ENCODE data around the gene MORN1. TPM values are rescaled to one million over a fixed set of nuclear protein-coding genes. Genes with fewer than 3 reads are reported as not detected.

MORN1 gene
- total RNA-seq, 6 experiments from 2014 or later, result 3.1 to 7.1 (median 4.5) TPM

DNA sequence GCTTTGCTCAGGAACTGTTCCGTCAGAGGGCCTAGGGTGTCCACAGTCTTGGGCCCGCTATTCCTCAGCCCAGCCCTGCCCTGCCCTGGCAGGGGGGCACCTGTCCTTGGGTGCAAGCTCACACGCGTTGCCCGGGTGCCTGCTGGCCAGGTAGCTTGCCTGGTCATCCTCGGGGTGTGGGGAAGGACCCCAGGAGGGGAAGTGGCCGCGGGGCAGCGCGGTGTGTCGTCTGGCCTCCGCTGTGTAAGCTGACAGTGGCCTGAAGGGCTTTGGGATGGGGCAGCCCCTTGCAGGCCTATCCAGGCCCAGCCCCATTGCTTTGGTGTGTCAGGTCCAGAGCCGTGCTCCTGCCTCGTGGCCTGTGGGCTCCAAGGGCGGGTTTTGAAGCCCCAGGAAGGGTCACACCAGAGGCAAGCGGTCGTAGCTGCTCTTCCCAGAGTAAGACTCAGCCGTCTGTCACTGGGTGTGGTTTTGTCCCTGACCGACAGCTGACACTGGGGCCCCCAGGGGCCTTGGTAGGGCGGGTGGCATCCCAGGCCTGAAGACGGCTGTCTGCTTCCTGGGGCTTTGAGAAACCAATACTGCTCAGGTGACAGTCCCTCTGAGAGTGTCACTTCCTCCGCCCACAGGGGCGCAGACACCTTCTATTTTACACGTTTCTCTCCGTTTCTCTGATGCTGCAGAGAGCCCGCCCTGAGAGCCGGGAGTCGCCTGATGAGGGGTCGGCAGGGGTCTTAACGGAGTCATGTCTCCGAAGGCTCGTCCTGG, 91.2 kb downstream of the MORN1 start:
- no peaks in the 10 kb centered on the region for H3K9me3 ChIP-seq
- peak overlapping the region in 1 of 3 donors; percentile 9 for H3K4me3 ChIP-seq
- TF ChIP-seq, protein P1, sequence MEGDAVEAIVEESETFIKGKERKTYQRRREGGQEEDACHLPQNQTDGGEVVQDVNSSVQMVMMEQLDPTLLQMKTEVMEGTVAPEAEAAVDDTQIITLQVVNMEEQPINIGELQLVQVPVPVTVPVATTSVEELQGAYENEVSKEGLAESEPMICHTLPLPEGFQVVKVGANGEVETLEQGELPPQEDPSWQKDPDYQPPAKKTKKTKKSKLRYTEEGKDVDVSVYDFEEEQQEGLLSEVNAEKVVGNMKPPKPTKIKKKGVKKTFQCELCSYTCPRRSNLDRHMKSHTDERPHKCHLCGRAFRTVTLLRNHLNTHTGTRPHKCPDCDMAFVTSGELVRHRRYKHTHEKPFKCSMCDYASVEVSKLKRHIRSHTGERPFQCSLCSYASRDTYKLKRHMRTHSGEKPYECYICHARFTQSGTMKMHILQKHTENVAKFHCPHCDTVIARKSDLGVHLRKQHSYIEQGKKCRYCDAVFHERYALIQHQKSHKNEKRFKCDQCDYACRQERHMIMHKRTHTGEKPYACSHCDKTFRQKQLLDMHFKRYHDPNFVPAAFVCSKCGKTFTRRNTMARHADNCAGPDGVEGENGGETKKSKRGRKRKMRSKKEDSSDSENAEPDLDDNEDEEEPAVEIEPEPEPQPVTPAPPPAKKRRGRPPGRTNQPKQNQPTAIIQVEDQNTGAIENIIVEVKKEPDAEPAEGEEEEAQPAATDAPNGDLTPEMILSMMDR (IDR thresholded peaks at IDR 0.05), result no peak
- TF ChIP-seq POLR2A (IDR thresholded peaks at IDR 0.05), result no peak
- peaks cover 0 to 23% (median 11%) of the 10 kb centered on the region in 4 donors for H3K36me3 ChIP-seq
- 60% methylated on average over 1 of the region's 32 CpGs for WGBS (ENCODE audit: insufficient coverage, low coverage, low lambda C conversion rate, missing lambda C conversion rate)
- H3K4me1 ChIP-seq, result peaks cover 0 to 23% (median 9%) of the 10 kb centered on the region in 4 donors
- peak overlapping the region in 2 of 3 donors; percentile 55 to 76 for H3K27ac ChIP-seq
- H3K27me3 ChIP-seq, result no peaks in the 10 kb centered on the region
- intact Hi-C loops (cut with DNase I), result loop anchor here in 1 of 2 donors (10.0 kb wide), 1 partner anchor 65 kb away; no protein-coding TSS in a partner anchor
- DNase-seq, result no peak
- ATAC-seq, result peak in 3 of 4 donors; percentile 20 to 29 (median 21)

DNA sequence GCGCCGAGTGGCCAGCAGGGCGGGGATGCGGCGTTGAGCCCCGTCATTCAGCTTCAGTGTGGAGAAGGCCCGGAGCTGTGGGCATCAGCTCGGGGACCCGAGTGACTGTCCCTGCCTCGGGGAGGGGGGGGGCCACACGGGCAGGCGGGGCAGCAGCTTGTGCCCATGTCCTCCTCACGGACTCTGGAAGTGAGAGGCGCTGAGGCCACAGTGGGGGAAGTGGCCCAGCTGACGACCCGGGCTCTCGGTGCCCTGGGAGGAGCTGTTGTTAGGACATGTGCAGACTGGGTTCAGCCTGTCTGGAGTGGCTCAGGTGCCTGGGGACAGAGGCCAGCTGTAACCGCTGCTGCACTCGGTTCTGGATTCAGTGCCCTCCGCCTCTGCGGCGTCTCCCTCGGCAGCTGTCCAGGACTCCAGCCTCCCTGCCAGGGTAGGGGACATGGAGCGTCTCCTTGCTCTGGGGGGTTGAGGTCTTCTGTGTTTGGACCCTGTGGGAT, 92.2 kb downstream of the MORN1 start:
- ATAC-seq (peak; percentile 18 to 46 (median 34)), DNase-seq (no peak)
- Histone ChIP-seq H3K4me1 (peaks cover 0 to 23% (median 9%) of the 10 kb centered on the region in 4 donors), H3K36me3 (peaks cover 0 to 13% (median 4%) of the 10 kb centered on the region in 4 donors), H3K27me3 (no peaks in the 10 kb centered on the region), H3K4me3 (no peak overlapping the region), H3K27ac (no peak overlapping the region), H3K9me3 (no peaks in the 10 kb centered on the region)
- intact Hi-C loops (cut with DNase I), result no loop called here
- 0% methylated on average over 2 of the region's 24 CpGs for WGBS (ENCODE audit: insufficient coverage, low coverage, low lambda C conversion rate, missing lambda C conversion rate)
- TF ChIP-seq POLR2A (IDR thresholded peaks at IDR 0.05), result no peak
- TF ChIP-seq, protein P1 (IDR thresholded peaks at IDR 0.05), result no peak

DNA sequence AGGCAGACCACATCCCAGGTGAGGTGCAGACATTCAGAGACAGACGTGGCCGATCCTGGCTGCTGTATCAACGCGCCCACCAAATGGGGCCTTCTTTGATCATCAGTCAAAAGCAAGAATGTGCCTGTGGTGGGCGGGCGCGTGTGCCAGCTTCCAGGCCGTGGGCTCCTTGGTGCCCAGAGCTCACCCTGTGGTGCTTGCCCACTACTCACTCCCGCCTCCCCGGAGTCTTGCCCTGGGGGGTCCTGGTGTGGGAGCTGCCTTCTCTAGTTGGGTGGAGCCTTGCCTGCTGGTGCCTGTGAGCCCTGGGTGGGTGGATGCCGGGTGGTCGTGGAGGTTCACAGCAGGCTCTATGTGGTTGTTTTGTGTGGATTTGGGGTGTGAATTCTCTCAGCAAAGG, 92.7 kb downstream of the MORN1 start:
- H3K27me3 ChIP-seq, result no peaks in the 10 kb centered on the region
- H3K36me3 ChIP-seq, result peaks cover 0 to 8% (median under 1%) of the 10 kb centered on the region in 4 donors
- H3K27ac ChIP-seq, result no peak overlapping the region
- DNase-seq, result no peak
- H3K9me3 ChIP-seq, result no peaks in the 10 kb centered on the region
- TF ChIP-seq, protein P1 (IDR thresholded peaks at IDR 0.05), result no peak
- TF ChIP-seq POLR2A (IDR thresholded peaks at IDR 0.05), result no peak
- no peak for ATAC-seq
- 100% methylated on average over 3 of the region's 12 CpGs for whole genome bisulfite sequencing (ENCODE audit: insufficient coverage, low coverage, low lambda C conversion rate, missing lambda C conversion rate)
- peaks cover 0 to 23% (median 9%) of the 10 kb centered on the region in 4 donors for H3K4me1 ChIP-seq
- no peak overlapping the region for H3K4me3 ChIP-seq
- intact Hi-C loops (cut with DNase I), result no loop called here

DNA sequence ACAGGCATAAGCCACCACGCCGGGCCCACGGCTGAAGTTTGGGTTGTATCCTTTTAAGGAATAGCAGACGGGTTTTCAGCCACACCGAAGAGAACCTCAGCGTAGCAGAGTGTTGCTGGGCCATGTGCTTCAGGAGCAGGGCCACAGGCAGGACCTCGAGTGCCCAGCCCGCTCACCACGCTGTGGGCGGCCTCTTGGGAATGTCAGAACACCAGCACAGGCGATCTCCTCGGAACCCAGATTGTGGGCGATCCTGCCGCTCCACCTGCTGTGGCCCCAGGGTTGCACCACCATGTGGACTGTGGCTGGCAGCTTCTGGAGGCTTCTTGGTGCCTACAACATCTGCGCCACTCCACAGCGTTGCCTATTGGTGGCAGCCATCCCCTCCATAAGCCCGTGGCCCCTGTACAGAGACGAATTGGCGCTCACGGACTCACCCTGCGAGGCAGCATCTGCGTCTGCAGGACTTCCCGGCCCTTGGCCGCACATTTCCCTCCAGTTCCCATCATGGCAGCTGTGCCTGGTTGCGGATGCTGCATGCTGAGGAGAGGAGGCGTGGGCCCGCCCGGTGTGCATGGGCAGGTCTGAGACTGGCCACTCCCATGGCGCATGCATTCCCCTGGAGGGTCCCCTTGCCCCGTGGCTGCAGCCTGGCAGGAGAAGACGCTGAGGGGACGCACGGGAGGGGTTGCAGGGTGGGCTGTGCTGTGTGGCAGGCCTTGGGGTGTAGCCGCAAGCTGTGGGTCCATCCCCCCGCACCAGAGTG, 93.9 kb downstream of the MORN1 start:
- H3K9me3 ChIP-seq, result no peaks in the 10 kb centered on the region
- intact Hi-C loops (cut with DNase I), result no loop called here
- WGBS (ENCODE audit: insufficient coverage, low coverage, low lambda C conversion rate, missing lambda C conversion rate), result no CpG with 5 or more reads among the region's 35 CpGs
- TF ChIP-seq, protein P1 (IDR thresholded peaks at IDR 0.05), result no peak
- TF ChIP-seq POLR2A (IDR thresholded peaks at IDR 0.05), result no peak
- no peaks in the 10 kb centered on the region for H3K27me3 ChIP-seq
- DNase-seq (no peak), ATAC-seq (no peak)
- H3K27ac ChIP-seq, result no peak overlapping the region
- peaks cover 0 to 25% (median 12%) of the 10 kb centered on the region in 4 donors for H3K4me1 ChIP-seq
- H3K4me3 ChIP-seq, result no peak overlapping the region
- H3K36me3 ChIP-seq, result no peaks in the 10 kb centered on the region

Data from right lobe of liver (tissue), 6 donors.